ENCODE measurements around the gene DDR2.
"Not testable (repeated sequence)": the region's sequence is repeated elsewhere in the genome, so short reads cannot be mapped to it uniquely, and the experiment has no call there.

Gene DDR2

DNA sequence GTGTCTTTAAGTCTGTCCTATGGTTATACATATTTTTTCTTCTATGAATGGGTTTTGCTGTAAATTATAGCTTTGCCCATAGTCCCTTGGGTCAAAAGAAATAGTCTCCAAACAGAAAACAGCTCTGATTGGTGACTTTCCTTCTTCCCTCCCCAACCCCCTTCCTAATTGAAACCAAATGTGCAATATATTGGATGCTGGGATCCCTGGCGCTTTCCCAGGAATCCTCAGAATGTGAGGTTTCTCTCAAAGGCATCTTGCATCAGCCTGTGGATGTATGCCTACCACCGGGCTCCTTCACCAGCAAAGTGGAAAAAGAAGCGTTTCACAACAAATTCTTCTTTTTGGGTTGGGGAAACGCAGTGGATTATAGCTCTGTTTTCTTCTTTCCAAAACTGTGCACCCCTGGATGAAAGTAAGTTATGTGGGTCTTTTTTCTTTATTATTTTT is at the start of gene DDR2:
TSS of gene DDR2 (plus strand) at position 248 of the 450 bp plus-strand sequence. CDS start 86,600 bp downstream, outside the sequence.
- DNase-seq: no peak

DNA sequence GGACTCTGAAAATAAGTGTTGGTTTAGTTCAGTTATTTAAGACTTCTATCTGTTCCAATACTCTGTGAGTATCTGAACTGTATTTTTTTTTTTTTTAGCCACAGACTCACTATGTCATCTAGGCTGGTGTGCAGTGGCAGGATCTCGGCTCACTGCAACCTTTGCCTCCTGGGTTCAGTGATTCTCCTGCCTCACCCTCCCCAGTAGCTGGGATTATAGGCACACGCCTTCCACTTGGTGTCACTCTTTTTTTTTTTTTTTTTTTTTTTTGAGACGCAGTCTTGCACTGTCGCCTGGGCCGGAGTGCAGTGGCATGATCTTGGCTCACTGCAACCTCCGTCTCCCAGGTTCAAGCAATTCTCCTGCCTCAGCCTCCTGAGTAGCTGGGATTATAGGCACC is 49.4 kb upstream of the DDR2 start:
- DNase-seq: not testable (repeated sequence)

DNA sequence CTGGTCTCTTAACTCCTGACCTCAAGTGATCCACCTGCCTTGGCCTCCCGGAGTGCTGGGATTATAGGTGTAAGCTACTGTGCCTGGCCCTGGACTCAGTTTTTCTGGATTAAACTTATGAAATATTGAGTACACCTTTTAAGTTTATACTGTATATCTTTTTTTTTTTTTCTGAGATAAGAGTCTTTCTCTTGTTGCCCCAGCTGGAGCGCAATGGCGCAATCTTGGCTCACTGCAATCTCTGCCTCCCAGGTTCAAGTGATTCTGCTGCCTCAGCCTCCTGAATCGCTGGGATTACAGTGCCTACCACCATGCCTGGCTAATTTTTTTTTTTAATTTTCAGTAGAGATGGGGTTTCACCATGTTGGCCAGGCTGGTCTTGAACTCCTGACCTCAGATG is 47.2 kb upstream of the DDR2 start:
- not testable (repeated sequence) for DNase-seq

DNA sequence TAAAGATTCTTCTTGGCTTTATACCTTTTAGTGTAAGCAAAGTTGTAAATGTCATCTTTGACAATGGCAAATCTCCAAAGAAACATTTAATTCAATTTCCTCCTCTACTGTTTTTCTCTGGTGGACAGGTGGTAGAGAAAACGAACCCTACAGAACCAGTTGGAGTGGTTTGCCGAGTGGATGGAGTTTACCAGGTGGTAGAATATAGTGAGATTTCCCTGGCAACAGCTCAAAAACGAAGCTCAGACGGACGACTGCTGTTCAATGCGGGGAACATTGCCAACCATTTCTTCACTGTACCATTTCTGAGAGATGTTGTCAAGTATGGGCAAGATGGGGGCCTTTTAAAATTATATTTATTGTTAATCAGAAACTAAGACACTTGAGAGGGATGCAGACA is 44.9 kb upstream of the DDR2 start:
- DNase-seq: peak in 1 of 2 experiments; percentile 8

DNA sequence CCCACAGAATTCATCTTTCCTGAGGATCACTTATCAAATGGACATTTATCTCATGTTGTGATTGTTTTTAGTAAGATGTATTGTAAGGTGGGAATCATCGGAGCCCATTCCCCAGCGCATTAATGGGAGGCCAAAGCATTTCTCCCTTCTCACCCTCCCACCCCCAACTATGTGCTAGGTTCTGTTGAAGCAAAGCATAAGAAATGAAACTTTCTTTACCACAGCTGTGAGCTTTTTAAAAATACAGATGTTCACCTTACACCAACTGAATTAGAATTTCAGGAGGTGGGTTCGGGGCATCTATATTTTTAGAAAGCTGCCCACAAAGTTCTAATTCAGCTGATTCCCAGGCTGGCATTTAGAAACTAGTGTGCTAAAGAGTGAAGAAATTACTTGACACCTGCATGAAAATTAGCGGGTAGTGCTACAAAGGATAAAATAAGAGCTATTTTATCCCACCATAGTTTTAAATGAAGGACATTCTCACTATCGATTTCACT is 44.5 kb upstream of the DDR2 start:
- DNase-seq: no peak

DNA sequence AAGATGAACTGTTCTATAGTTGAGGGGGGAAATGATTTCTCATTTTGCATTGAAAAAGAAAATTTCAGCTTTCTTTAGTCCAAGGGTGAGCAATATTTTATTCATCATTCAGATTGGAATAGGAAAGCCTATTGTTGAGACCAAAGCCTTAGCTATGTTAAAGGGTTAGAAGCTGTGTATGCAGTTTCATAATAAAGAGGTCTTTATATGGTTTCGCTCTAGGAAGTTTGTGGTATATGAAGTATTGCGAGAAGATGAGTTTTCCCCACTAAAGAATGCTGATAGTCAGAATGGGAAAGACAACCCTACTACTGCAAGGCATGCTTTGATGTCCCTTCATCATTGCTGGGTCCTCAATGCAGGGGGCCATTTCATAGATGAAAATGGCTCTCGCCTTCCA is 42.2 kb upstream of the DDR2 start:
- no peak for DNase-seq

DNA sequence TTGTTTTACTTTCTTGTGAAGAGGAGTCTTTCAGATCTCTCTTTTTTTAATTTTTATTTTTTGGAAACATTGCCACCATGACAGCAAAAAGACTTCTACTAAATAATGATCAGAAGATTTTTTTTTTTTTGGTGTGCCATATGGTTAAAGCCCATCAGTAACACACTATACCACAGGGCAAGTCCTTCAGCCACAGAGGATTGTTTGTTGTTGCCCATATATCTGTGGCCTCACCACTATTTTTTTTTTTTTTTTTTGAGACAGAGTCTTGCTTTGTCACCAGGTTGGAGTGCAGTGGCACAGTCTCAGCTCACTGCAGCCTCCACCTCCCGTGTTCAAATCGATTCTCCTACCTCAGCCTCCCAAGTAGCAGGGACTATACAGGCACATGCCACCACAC is 41.6 kb upstream of the DDR2 start:
- no peak for DNase-seq

DNA sequence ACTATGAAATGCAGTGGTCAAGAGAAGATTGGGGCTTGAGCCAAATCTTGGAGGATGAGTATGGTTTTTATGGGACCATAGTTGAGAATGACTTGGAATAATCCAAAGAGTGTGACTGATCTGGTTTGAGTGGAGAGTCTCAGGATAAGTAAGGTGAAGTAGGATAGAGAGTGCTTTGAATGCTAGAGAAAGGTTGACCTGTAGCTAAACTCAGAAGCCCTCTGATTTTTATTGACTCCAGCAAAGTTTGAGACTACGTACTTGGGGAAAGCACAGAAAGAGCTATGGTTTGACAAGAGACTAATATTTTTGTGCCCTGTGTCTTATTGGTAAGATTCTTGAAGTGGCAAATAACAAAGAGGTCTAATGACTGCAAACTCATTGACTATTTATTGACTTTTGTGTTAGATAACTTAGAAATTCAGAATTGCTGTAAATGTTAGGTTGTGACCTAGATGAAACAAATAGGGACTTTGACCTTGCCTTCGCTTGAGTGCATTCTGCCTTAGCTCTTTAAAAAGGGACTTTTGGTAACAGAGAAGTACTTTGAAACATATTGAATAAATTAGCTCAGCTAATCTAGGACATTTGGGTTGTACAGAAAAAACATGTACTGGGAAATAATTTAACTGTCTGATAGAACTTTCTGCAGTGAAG is 35.6 kb upstream of the DDR2 start:
- no peak for DNase-seq

DNA sequence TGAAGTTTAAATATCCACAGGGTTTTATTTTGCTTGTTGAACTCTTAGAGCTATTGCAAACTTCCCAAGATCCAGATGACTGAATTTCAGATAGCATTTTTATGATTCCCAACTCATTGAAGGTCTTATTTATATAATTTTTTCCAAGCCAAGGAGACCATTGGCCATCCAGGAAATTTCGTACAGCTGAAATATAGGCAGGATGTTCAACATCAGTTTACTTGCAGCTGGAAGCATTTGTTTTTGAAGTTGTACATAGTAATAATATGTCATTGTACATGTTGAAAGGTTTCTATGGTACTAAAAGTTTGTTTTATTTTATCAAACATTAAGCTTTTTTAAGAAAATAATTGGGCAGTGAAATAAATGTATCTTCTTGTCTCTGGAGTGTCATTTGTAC is 32.8 kb upstream of the DDR2 start:
- DNase-seq: no peak

DNA sequence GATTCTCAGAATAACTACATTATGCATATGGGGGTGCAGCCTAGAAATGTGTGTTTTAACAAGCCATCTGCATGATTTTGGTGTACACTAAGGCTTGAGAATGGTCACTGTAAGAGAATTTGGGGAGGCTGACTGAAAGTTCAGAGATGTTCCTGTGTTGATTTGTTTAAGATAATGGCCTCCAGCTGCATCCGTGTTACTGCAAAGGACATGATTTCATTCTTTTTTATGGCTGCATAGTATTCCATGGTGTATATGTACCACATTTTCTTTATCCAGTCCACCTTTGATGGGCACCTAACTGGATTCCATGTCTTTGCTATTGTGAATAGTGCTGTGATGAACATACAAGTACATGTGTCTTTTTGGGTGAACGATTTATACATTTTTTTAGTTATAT is 29.1 kb upstream of the DDR2 start:
- DNase-seq: not testable (repeated sequence)

DNA sequence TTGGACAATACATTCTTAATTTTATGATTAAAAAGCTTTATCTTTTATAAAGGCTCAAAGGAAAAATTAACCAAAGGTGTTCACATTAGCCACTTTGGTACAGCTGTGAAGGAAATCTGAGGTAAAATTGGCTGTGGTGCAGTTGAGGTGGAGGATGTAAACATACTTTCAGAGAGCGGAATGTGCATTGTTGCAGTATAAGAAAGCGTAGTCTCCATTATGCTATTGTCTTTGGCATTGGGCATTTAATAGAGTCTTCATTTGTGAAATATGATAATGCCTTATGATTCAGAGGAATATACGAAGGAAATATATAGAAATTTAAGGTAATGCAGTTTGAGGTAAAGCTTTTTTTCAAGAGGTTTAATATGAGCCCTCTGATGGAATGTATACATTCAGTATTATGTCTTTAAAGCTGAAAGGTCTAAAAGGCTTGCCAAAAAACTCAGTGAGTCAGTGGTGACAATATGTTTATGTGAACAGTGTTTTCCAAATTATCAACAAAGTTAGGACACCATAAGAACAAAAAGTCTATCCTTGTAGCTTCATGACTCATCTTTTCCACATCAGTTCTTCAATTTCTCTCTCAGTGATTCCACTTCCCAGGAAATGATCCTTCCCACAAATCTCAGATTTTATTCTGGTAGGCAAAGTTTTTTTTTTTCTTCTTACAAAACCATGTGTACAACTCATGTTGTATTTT is 26.9 kb upstream of the DDR2 start:
- no peak for DNase-seq

DNA sequence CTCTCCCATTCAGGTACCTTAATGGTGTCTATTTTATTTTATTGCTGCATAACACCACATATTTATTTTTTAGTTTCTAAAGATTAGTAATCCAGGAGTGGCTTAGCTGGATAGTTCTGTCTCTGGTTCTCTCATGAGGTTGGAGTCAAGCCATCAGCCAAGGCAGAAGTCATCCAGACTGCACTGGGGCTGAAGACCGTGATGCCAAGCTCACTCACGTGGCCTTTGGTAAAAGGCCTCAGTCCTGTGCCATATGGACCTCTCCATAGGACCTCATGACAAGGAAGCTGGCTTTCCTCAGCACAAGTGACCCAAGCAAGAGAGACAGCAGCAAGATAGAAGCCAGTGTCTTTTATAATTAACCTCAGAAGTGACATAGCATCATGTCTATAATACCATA is 23.0 kb upstream of the DDR2 start:
- DNase-seq: no peak

DNA sequence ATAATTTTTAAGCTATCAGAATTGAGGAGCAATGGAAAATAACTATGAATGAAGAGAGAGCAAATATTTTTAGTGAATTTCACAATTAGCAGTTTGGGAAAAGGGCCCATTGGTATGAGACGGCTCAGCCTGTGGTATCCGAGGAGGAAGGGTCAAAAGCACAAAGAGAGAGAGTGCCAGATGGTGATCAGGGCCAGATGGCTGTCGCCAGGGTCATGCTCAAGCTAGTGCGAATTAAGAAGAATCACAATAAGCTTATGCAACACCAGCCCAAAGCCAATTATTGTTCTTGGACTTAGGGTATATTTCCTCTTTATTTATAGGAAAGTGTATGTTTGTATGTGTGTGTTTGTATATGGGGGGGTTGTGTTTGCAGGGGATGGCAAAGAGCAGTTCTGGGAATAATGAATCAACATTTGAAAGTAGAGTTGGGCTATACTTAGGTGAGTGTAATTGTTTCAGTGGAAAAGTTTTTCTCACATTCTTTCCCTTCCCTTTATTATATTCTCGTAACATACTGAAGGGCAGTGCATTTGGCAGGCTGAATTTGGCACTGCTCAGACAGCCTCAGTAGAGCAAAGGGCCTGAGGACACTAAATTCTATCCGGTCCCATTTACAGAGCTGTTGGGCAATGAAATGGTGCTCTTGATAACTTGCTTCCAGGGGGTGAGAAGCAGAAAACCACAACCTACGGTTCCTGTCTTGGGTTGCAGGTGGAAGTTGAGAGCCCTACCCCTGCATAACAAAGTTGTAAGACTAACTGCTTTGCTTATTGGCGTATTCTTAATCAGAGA is 19.5 kb upstream of the DDR2 start:
- DNase-seq: no peak

DNA sequence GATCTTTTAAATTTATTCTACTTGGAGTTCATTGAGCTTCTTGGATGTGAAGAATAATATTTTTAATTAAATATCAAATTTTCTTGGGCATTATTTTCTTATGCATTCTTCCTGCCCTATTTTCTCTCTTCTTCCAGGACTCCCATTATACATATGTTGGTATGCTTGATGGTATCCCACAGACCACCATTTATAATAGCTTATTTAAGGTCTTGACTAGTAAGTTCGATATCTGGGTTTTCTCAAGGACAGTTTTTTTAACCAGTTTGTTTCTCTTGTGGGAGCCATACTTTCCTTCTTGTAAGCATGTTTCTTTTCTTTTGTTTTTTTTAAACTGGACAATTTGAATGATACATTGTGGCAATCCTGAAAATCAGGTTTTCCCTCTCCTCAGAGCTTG is 15.4 kb upstream of the DDR2 start:
- DNase-seq: no peak

DNA sequence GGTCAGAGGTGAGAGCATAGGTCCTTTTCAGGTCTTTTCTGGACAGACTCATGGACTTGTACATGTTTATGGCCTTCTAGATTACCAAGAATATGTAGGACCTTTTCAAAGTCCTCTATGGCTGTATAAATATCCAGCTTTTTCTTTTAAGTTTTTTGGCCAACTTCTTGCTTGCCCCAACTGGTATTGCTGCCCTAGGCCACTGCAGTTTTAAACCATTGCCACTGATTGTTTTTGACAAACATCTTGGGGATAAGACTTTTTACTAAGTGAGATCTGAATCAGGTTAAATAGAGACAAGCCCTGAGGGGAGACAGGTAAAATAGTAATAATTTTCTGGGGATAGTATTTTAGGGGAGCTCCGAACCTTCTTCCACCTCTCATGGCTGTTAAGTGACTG is 14.8 kb upstream of the DDR2 start:
- no peak for DNase-seq

DNA sequence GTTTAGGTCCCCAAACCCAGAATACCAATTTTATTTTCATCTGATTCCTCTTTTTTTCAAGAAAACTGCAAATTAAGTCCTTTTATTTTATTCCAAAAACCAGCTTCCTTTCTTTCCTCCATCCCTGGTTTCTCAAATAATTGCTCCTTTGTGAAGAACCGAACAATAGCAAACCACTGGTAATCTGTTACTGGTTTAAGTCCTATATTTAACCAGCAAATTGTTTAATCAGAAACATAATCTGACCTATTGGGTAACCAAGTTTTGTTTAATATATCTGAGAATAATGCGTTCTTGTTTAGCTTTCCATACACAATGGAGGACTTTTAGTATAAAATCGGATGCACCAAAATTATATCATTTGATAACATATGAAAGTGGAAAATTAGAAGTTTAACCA is 13.2 kb upstream of the DDR2 start:
- DNase-seq: no peak

DNA sequence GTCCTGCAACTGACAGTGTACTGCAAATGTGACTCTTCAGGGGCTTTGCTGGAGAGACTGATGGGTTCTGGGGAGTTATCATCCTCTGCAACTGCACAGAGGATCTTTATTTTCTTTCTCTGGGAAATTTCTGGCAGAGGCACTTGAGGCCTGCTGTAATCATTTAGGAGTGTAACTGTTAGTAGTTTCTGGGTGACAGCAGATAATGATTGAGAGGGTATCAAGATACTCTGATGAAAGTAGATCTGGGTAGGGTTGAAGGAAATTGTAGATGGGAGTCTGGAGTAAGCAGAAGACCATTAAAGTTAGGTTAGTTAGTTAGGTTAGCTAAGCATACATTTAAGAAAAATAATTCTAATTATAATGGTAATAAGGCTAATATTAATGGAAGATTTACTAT is 11.0 kb upstream of the DDR2 start:
- DNase-seq: no peak

DNA sequence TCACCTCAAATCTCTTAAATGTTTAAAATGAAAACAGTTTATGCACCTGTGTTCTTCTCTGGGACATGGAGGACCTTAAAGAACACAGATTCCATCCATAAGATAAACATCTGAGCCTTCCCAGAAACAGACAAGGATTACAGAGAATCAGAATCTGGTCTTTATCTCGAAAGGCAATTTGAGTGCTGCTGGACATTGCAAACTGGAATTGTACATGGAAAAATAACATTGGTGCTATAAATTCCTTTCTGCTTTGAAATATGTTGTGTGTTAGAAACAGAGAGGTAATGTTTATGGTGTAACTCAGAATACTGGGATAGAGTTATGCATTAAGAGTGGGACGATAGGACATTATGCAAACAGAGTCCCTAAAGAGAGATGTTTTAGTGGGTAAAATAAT is 6.6 kb upstream of the DDR2 start:
- DNase-seq: no peak

DNA sequence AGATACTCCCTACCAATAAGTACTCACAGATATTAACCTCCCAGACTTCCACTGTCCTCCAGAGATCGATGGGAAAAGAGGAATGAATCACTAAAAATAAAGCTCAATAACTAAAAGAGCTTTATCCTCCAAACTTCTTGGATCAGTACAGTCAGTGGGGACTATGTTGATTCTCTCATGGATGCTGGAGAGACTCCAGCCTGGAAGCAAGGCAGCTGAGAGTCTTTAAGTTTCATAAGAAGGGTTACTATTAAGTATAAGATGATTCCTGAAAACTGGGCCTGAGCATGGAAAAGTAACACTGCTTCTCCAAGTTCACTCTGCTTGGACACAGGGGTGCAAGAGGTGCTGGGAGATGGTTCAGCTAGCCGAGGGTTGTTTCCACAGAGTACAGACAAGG is 6.2 kb upstream of the DDR2 start:
- no peak for DNase-seq

DNA sequence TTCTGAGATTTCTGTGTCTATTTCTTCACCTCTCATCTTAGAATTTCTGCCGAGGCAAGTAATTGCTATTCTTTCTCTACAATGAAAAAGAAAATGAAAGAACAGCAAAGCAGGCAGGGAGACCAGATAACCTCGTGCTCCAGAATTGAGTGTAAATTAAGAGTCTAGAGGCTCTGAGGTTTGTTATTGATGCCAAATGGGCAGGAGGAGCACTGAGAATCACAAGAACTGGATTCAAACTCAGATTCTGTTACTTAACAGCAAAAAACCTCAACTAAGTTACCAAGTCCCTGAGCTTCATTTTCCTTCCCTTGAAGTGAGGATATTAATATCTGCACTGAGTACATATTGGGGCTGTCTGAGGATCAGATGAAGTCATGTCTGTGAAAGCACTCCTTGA is 5.5 kb upstream of the DDR2 start:
- DNase-seq: no peak

DNA sequence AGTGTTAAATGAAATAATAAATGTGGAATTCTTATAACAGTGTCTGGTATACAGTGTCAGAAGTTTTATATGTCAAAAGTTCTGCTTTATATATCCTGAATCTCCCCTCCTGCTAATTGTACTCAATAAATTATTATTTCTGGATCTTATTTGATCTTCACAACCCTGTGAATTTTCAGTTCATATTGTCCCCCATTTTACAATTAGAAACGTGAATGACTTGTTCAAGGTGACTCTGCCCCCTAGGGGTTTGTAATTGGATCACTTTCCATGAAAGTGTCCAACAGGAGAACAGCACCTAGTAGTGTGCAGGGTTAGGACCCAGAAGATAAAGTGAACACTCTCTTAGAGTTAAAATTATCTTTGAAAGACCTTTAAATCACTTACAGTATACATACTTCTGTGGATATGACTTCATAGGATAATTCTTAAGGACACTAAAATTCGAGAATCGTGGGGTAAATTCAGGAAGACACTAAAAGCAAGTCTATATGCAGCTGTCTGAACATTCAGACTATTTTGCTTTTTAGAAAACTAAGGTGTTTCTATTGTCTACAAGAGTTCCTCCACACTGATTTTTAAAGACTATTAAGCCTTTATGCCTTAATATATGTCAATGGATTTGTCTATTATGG is 4.5 kb upstream of the DDR2 start:
- DNase-seq: peak; percentile 30 to 78

DNA sequence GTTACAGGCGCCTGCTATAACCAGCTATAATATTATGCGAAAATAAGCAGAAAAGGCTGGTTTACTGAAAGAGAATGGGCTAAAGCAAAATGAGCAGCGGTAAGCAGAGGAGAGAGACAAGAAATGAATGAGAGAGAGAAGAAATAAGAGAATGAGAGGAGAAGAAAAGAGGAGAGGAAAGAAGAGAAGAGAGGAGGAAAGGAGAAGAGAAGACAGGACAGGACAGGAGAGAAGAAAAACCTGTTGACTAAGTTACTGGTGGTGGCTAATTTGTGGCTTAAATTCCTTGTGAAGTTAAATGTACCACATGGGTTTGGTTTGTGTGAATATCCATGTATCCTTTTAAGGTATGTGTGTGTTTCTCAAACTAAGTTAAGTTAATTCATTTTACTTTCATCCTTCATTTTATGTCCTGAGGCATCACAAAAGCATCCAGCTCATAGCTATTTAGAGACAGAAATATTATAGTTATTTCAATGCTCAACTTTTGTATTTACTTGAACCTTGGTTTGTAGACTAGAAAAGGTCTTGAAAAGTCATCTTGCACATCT is 3.1 kb upstream of the DDR2 start:
- DNase-seq: no peak

DNA sequence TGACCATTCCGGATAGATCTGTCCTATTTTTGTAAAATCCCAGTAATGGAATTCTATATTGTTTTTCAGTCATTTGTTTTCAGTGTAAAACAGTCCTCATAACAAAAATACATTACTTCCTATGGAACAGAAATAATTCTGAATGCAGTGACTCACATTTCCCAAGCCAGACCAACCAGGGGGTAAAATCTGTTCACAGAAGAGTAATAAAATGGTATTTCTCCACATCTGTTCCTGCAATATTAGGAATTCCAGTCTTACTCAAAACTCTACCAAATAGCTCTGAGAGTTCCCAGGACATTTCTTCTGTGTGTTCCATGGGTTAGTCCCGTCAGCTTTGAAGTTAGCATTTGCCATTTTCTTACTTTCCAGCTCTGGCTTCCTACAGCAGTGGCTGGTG is 2.6 kb upstream of the DDR2 start:
- DNase-seq: no peak
